HEK293T (cell line): ENCODE results near the gene DCBLD2.

Source experiments
- CTCF ChIA-PET: fragments of 350-600 bp; formaldehyde crosslinking; extraction: SDS; loops from one replicate; lab custom pipeline; 2021; ENCODE audit warnings: antibody characterized with exemption, inconsistent platforms; lab: Yijun Ruan, JAX
- POLR2A ChIA-PET: fragments of 350-600 bp; formaldehyde crosslinking; extraction: SDS; loops from one replicate; lab custom pipeline; 2020; ENCODE audit warnings: antibody characterized with exemption, inconsistent platforms; lab: Yijun Ruan, JAX
- DNase-seq: peaks from one replicate; pipeline ENCODE4 v3.0.0; 2012; ENCODE audit warnings: mixed read lengths; ENCODE audit errors: extremely low spot score
- ARNT ChIP-seq: fragments of 450-650 bp; IDR thresholded peaks from 2 replicates; pipeline ENCODE4 v1.6.1; 2017; ENCODE audit warnings: mild to moderate bottlenecking
- BHLHE40 ChIP-seq: fragments of 450-650 bp; IDR thresholded peaks from 2 replicates; pipeline ENCODE4 v1.6.1; 2016; ENCODE audit warnings: mild to moderate bottlenecking, moderate library complexity, borderline replicate concordance
- CTBP1 ChIP-seq: fragments of 450-650 bp; IDR thresholded peaks from 2 replicates; pipeline ENCODE4 v1.6.1; 2016; ENCODE audit warnings: borderline replicate concordance
- ELF4 ChIP-seq: fragments of 450-650 bp; IDR thresholded peaks from 2 replicates; pipeline ENCODE4 v1.6.1; 2017; ENCODE audit warnings: antibody characterized with exemption
- FOXA1 ChIP-seq: fragments of 450-650 bp; IDR thresholded peaks from 2 replicates; pipeline ENCODE4 v1.6.1; 2016; ENCODE audit warnings: mild to moderate bottlenecking
- FOXK2 ChIP-seq: fragments of 450-650 bp; IDR thresholded peaks from 2 replicates; pipeline ENCODE4 v1.6.1; 2016; ENCODE audit warnings: mild to moderate bottlenecking
- FOXM1 ChIP-seq: fragments of 450-650 bp; IDR thresholded peaks from 2 replicates; pipeline ENCODE4 v1.6.1; 2017; ENCODE audit warnings: mild to moderate bottlenecking, borderline replicate concordance
- HDGF ChIP-seq: fragments of 450-650 bp; IDR thresholded peaks from 2 replicates; pipeline ENCODE4 v1.6.1; 2017; ENCODE audit warnings: antibody characterized with exemption, borderline replicate concordance
- L3MBTL2 ChIP-seq: fragments of 450-650 bp; conservative IDR thresholded peaks from 2 replicates; pipeline ENCODE4 v1.6.1; 2016; ENCODE audit warnings: mild to moderate bottlenecking
- LEF1 ChIP-seq: fragments of 450-650 bp; IDR thresholded peaks from 2 replicates; pipeline ENCODE4 v1.6.1; 2017; ENCODE audit warnings: mild to moderate bottlenecking, borderline replicate concordance
- NFRKB ChIP-seq: fragments of 450-650 bp; IDR thresholded peaks from 2 replicates; pipeline ENCODE4 v1.6.1; 2016; ENCODE audit warnings: mild to moderate bottlenecking, moderate library complexity
- SP1 ChIP-seq: fragments of 450-650 bp; IDR thresholded peaks from 2 replicates; pipeline ENCODE4 v1.6.1; 2017
- SUZ12 ChIP-seq: fragments of 450-650 bp; IDR thresholded peaks from 2 replicates; pipeline ENCODE4 v1.6.1; 2016; ENCODE audit warnings: mild to moderate bottlenecking
- TARDBP ChIP-seq: fragments of 450-650 bp; IDR thresholded peaks from 2 replicates; pipeline ENCODE4 v1.6.1; 2016
- ZNF384 ChIP-seq: fragments of 450-650 bp; IDR thresholded peaks from 2 replicates; pipeline ENCODE4 v1.6.1; 2016
- TF ChIP-seq, protein P1 (sequence below): fragments of 450-650 bp; IDR thresholded peaks from 2 replicates; pipeline ENCODE4 v1.6.1; 2016

DCBLD2 gene

DNA sequence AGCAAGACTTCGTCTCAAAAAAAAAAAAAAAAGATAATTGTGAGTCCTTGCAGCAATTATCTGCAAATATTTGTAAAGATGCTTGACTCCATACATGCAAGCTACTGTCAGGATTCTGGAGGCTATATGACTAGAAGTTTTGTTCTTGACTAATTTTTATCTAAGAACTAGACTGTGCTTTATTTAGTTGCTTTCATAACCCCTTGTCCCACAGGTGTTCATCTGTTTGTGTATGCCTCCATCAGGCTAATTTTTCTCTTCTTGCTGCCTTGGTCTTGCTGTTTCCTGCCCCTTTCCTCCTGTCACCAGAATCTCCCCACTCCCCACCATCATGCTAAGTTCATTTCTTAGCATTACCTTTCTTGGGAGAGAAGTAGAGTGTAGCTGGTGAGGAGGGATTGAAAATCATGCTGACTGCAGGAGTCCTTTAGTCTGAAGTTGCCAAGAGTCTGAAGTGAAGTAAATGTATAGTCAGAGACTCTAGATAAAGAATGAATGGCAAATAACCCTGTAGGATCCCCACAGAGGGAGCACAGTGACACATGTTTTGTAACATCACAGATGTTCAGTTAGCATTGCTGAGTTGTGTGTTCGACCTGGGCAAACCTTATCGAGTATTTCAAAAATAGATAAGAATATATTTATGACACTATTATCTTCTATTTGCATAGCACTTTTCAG lies 125.9 kb downstream of the DCBLD2 start:
- POLR2A ChIA-PET, result no interaction called here
- DNase-seq, result no peak
- CTCF ChIA-PET, result no interaction called here
- TF ChIP-seq CTBP1, result no peak
- TF ChIP-seq, protein P1, sequence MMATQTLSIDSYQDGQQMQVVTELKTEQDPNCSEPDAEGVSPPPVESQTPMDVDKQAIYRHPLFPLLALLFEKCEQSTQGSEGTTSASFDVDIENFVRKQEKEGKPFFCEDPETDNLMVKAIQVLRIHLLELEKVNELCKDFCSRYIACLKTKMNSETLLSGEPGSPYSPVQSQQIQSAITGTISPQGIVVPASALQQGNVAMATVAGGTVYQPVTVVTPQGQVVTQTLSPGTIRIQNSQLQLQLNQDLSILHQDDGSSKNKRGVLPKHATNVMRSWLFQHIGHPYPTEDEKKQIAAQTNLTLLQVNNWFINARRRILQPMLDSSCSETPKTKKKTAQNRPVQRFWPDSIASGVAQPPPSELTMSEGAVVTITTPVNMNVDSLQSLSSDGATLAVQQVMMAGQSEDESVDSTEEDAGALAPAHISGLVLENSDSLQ, result no peak
- TF ChIP-seq ELF4, result no peak
- TF ChIP-seq LEF1, result no peak
- no peak for TF ChIP-seq FOXK2
- TF ChIP-seq HDGF, result no peak
- no peak for TF ChIP-seq NFRKB
- TF ChIP-seq SP1, result no peak
- no peak for TF ChIP-seq FOXM1
- no peak for TF ChIP-seq BHLHE40
- no peak for TF ChIP-seq TARDBP
- no peak for TF ChIP-seq L3MBTL2
- TF ChIP-seq ZNF384, result no peak
- no peak for TF ChIP-seq ARNT
- no peak for TF ChIP-seq FOXA1
- no peak for TF ChIP-seq SUZ12

DNA sequence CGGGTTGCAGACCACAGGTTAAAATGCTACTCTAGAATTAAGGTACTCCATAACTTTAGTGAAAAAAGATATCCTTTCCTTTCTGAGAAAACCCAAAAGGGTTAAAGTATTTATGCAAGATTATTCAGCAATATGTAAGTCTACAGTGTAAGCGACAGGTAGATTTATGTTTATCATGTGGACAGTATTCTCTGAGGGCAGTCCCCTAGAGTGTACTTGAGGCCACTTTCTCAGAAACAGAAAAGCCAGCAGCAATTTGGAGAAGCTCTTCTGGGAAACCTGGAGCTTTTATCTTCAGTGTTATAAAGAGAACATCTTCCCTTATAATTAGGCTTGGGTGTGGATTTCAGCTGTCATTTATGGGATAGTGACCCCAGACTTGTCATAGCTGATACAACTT lies 129.5 kb downstream of the DCBLD2 start:
- TF ChIP-seq SUZ12, result no peak
- TF ChIP-seq, protein P1, result 0 out of 2 replicates have a peak, but pooled peaks have one; percentile 44
- CTCF ChIA-PET, result no interaction called here
- no peak for DNase-seq
- POLR2A ChIA-PET, result no interaction called here

DNA sequence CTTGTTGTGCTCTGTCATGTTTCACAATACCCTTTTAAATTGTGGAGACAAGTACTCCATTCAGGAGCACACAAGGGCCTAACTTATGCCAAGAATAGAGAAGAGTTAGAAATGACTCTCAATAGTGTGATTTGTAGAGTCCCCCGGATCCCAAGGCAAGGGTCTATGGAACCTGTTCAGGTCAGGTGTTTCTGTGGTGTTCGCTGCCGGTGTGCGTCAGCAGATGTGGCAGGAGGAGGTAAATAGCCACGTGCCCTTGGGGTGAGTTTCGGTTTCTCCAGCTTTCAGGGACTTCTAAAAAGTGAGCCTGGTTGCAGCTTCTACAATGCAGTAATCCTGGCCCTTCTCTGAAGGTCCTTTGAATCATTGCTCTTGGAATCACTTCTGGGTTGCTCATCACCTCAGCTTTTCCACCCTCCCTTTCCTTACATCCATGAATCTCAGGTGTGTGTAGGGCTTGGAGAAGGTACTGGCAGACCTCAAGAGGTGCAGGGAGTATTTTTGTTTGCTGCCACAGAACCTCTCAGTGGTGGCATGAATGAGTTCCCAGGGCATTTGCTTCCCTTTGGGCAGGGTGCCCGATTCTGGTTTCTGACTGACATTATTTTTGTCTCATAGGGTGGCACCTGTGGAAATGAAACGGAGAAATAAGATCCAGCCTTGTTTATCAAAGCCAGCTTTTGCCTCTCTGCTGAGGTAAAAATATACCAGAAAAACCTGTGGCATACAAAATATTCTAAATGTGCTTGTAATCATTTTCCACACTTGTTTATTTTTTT lies 131.0 kb downstream of the DCBLD2 start:
- no peak for DNase-seq
- TF ChIP-seq SP1, result no peak
- TF ChIP-seq, protein P1, result no peak
- no peak for TF ChIP-seq ARNT
- no peak for TF ChIP-seq FOXK2
- no peak for TF ChIP-seq ZNF384
- TF ChIP-seq L3MBTL2, result no peak
- TF ChIP-seq NFRKB, result no peak
- TF ChIP-seq CTBP1, result no peak
- TF ChIP-seq LEF1, result no peak
- TF ChIP-seq HDGF, result no peak
- TF ChIP-seq ELF4, result no peak
- no peak for TF ChIP-seq FOXM1
- TF ChIP-seq SUZ12, result no peak
- TF ChIP-seq FOXA1, result no peak
- TF ChIP-seq TARDBP, result no peak
- TF ChIP-seq BHLHE40, result no peak
- POLR2A ChIA-PET, result no interaction called here
- CTCF ChIA-PET, result interaction anchor here (0.7 kb wide), 1 partner anchor 174 kb away, joined by 3 read pairs; no protein-coding TSS in a partner anchor

DNA sequence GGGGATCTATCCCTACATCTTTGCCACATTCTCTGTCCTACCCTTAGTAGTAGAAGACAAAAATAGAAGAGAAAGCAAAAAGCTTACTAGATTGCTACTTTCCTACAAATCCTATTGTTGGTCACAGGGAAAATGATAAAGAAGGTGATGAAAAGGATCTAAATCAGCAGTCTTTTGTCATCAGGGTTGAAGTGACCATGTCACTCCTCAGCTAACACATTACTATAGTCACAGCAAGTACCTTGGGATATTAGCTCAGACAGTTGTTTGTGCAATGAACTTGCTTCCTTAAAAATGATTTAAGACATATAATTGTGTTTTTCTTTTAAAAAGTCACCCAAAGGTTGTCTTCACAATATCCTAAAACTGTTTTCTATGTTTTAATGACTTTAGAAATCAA lies 132.0 kb downstream of the DCBLD2 start:
- no peak for TF ChIP-seq FOXA1
- no peak for TF ChIP-seq SP1
- ChIA-PET CTCF (interaction anchor here (0.5 kb wide), 1 partner anchor 19 kb away, joined by 4 read pairs; no protein-coding TSS in a partner anchor), POLR2A (no interaction called here)
- DNase-seq, result no peak

DNA sequence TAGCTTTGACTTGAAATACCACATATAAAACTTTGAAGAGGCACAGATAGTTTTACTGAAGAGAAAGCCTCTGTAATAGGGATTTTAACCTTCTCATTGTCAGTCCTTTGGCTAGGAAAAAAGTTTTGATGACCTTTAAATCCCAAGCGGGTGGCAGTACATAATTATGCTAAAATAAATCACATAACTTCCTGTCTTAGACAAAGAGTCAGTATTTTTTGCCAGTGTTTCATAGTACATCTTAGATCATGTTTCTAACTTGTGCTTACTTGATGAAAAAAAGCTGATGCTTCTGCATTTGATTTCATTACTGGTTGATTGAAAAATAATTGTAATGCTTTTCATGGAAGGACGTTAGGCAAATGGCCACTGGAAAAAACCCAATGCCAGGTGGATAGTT lies 132.5 kb downstream of the DCBLD2 start:
- CTCF ChIA-PET, result interaction anchor here (0.5 kb wide), 1 partner anchor 18 kb away, joined by 4 read pairs; no protein-coding TSS in a partner anchor
- POLR2A ChIA-PET, result no interaction called here
- TF ChIP-seq ZNF384 (no peak), SUZ12 (no peak), TARDBP (no peak), BHLHE40 (no peak), HDGF (no peak), FOXA1 (no peak), CTBP1 (no peak), LEF1 (no peak), ELF4 (no peak), SP1 (no peak), FOXM1 (no peak), L3MBTL2 (no peak), FOXK2 (no peak), ARNT (no peak)
- DNase-seq, result no peak

DNA sequence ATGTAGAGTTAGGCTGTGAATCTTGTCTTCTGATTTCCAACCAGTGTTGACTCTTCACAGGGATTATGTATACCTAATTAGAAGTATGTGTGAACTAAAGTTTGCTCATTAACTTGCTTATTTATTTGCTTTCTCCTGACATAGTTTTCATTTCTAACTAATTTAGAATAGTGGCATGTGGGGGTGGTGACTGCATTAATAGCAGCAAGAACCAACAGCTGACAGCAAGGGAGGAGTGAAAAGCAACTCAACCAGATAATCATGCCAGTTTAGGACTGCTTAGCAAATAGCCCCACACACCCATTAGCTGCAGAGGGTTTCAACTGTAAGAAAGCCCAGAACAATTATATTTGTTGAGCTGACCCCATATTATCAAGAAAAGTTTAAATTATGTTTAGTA lies 134.6 kb downstream of the DCBLD2 start:
- ChIA-PET POLR2A (interaction anchor here (0.5 kb wide), 1 partner anchor 83 kb away, joined by 3 read pairs; no protein-coding TSS in a partner anchor), CTCF (no interaction called here)
- no peak for DNase-seq
- TF ChIP-seq SUZ12 (no peak), TARDBP (no peak), FOXK2 (no peak), CTBP1 (no peak), LEF1 (no peak), FOXM1 (no peak), ARNT (no peak), HDGF (no peak), L3MBTL2 (no peak), SP1 (no peak)
- TF ChIP-seq, protein P1, result no peak
